Right atrium auricular region (tissue), 2 donors: Measurements from ENCODE around the gene ARHGAP21. TPM values are rescaled to one million over a fixed set of nuclear protein-coding genes. Genes with fewer than 3 reads are reported as not detected.

ENCODE experiments used
- DNase-seq: peaks from one replicate; pipeline ENCODE4 v3.0.0-alpha.2; 2019; ENCODE audit warnings: low spot score
- H3K27ac ChIP-seq, 2 donors: fragments of 200-600 bp; sonication (generic); 1 replicate in 1 of 2; 2 replicates in 1 of 2; pipeline ENCODE4 v1.5.1; 2016 to 2019
- H3K27me3 ChIP-seq, 2 donors: fragments of 200-600 bp; sonication (generic); one replicate each; pipeline versions ENCODE4 v1.5.1 to v1.6.0; 2017 to 2019
- H3K36me3 ChIP-seq: fragments of 200-600 bp; sonication (generic); one replicate; pipeline ENCODE4 v1.5.1; 2016
- H3K4me1 ChIP-seq, 2 donors: fragments of 200-600 bp; sonication (generic); one replicate each; pipeline versions ENCODE4 v1.5.1 to v1.6.0; 2017 to 2019
- H3K4me3 ChIP-seq, 2 donors: fragments of 200-600 bp; sonication (generic); 1 replicate in 1 of 2; 2 replicates in 1 of 2; pipeline ENCODE4 v1.5.1; 2017 to 2019; ENCODE audit warnings: mild to moderate bottlenecking in 1 of 2, moderate library complexity in 1 of 2
- H3K9me3 ChIP-seq, 2 donors: fragments of 200-600 bp; sonication (generic); one replicate each; pipeline ENCODE4 v1.5.1; 2019
- CTCF ChIP-seq, 2 donors: fragments of 200-600 bp; sonication (generic); IDR thresholded peaks; one replicate each; pipeline ENCODE4 v1.5.1; 2019; ENCODE audit warnings: antibody characterized with exemption in 2 of 2
- total RNA-seq, 2 donors: library from RNA; depleted of rRNA; stranded (reverse); fragments of >200 nt; gene quantifications; one replicate each; pipeline ENCODE4 v1.1.0, GENCODE V29; 2016

Gene ARHGAP21
- total RNA-seq, 2 donors from 2014 or later, result 45.0 to 46.3 TPM

GRCh38 chr10:24650669-24651391 lies 72.9 kb downstream of the ARHGAP21 start:
- Histone ChIP-seq H3K4me3 (no peak overlapping the region), H3K27ac (peak overlapping the region in 1 of 2 donors; percentile 15), H3K4me1 (peaks cover 0 to 25% of the 10 kb centered on the region in 2 donors), H3K27me3 (no peaks in the 10 kb centered on the region), H3K9me3 (no peaks in the 10 kb centered on the region), H3K36me3 (no peaks in the 10 kb centered on the region)
- no peak for DNase-seq
- no peak for TF ChIP-seq CTCF (IDR thresholded peaks at IDR 0.05)

- no peak for DNase-seq
- TF ChIP-seq CTCF (IDR thresholded peaks at IDR 0.05), result no peak
- H3K36me3 ChIP-seq, result no peaks in the 10 kb centered on the region
- no peak overlapping the region for H3K27ac ChIP-seq
- H3K27me3 ChIP-seq, result no peaks in the 10 kb centered on the region
- H3K9me3 ChIP-seq, result no peaks in the 10 kb centered on the region
- no peak overlapping the region for H3K4me3 ChIP-seq
- H3K4me1 ChIP-seq, result peaks cover 0 to 16% of the 10 kb centered on the region in 2 donors
These were observed 77.9 kb downstream of the ARHGAP21 start for GRCh38 chr10:24645784-24646183.

GRCh38 chr10:24645022-24645421 lies 78.7 kb downstream of the ARHGAP21 start:
- Histone ChIP-seq H3K27me3 (no peaks in the 10 kb centered on the region), H3K27ac (no peak overlapping the region), H3K4me1 (peaks cover 0 to 15% of the 10 kb centered on the region in 2 donors), H3K36me3 (no peaks in the 10 kb centered on the region), H3K4me3 (no peak overlapping the region), H3K9me3 (no peaks in the 10 kb centered on the region)
- TF ChIP-seq CTCF (IDR thresholded peaks at IDR 0.05), result no peak
- no peak for DNase-seq

- Histone ChIP-seq H3K36me3 (no peaks in the 10 kb centered on the region), H3K27ac (no peak overlapping the region), H3K4me1 (peaks cover 0 to 15% of the 10 kb centered on the region in 2 donors), H3K27me3 (no peaks in the 10 kb centered on the region), H3K9me3 (no peaks in the 10 kb centered on the region), H3K4me3 (no peak overlapping the region)
- TF ChIP-seq CTCF (IDR thresholded peaks at IDR 0.05), result no peak
- no peak for DNase-seq
These were observed 79.9 kb downstream of the ARHGAP21 start for GRCh38 chr10:24643679-24644209.

- no peak for DNase-seq
- Histone ChIP-seq H3K36me3 (no peaks in the 10 kb centered on the region), H3K27ac (no peak overlapping the region), H3K27me3 (no peaks in the 10 kb centered on the region), H3K4me3 (no peak overlapping the region), H3K9me3 (no peaks in the 10 kb centered on the region), H3K4me1 (peaks cover 0 to 15% of the 10 kb centered on the region in 2 donors)
- peak; percentile 62 to 82 for TF ChIP-seq CTCF (IDR thresholded peaks at IDR 0.05)
These were observed 80.6 kb downstream of the ARHGAP21 start for GRCh38 chr10:24642921-24643678.
